K562 (cell line): Measurements from ENCODE around the gene ACSF3. TPM values are rescaled to one million over a fixed set of nuclear protein-coding genes. Genes with fewer than 3 reads are reported as not detected.

Source experiments
- ATAC-seq: fragments of 200-7000 bp; cut with Tn5 transposase; 3 replicates; pipeline ENCODE4 v1.9.1; 2020; ENCODE audit warnings: moderate library complexity
- BruUV-seq: library from RNA; stranded (reverse); fragments of 400-500 nt; replicated peaks from 2 replicates; lab custom pipeline; 2021; lab: Mats Ljungman, UMichigan
- CTCF ChIA-PET: fragments of 300-600 bp; formaldehyde crosslinking; extraction: SDS; loops from one replicate; lab custom pipeline; 2021; ENCODE audit warnings: low intra/inter-chr PET ratio; lab: Yijun Ruan, JAX
- POLR2A ChIA-PET: fragments of 300-600, 350-650 bp; sonication (Branson Sonifier 250); formaldehyde crosslinking; extraction: SDS; loops from one replicate; lab custom pipeline; 2021; ENCODE audit warnings: antibody characterized with exemption, inconsistent platforms; lab: Yijun Ruan, JAX
- DNase-seq, 4 experiments: peaks; one replicate each; pipeline versions ENCODE4 v3.0.0 to v3.0.0-alpha.2; 2011 to 2018; ENCODE audit warnings: low spot score in 3 of 4, mixed read lengths in 3 of 4; ENCODE audit errors: extremely low read depth in 1 of 4
- FAIRE-seq: peaks from 2 replicates; lab custom pipeline; 2011; peaks lifted over from hg19 to GRCh38; lab: Jason Lieb, UNC
- H2AFZ ChIP-seq: 2 replicates; pipeline ENCODE4 v1.6.0; 2011; ENCODE audit warnings: low read depth, low read length, control low read depth, inconsistent platforms
- H3K27ac ChIP-seq: fragments of 200-600 bp; 3 replicates; pipeline ENCODE4 v1.8.0; 2011; ENCODE audit warnings: low read depth, mild to moderate bottlenecking, control low read depth, inconsistent platforms, low read length, moderate library complexity, mixed read lengths; ENCODE audit errors: extremely low read depth
- H3K27me3 ChIP-seq, 2 experiments: fragments of 300-600 bp in 1 of 2; 2 replicates in 1 of 2; 3 replicates in 1 of 2; pipeline versions ENCODE4 v1.6.0 to v1.8.0; 2011; ENCODE audit warnings: inconsistent platforms in 2 of 2, low read length in 2 of 2, mild to moderate bottlenecking in 1 of 2, mixed read lengths in 1 of 2, moderate library complexity in 1 of 2; ENCODE audit not compliant: control insufficient read depth in 2 of 2, insufficient read depth in 2 of 2
- H3K36me3 ChIP-seq: fragments of 300-600 bp; 3 replicates; pipeline ENCODE4 v1.8.0; 2011; ENCODE audit warnings: mild to moderate bottlenecking, low read length, inconsistent platforms; ENCODE audit not compliant: control insufficient read depth, insufficient read depth
- H3K4me1 ChIP-seq, 2 experiments: fragments of 200-600 bp in 1 of 2; replicated peaks in 1 of 2; 2 replicates in 1 of 2; 3 replicates in 1 of 2; pipeline versions ENCODE4 v1.5.1 to v1.8.0; 2011; ENCODE audit warnings: inconsistent platforms in 2 of 2, low read length in 2 of 2, mild to moderate bottlenecking in 1 of 2, mixed read lengths in 1 of 2, moderate library complexity in 1 of 2; ENCODE audit not compliant: control insufficient read depth in 2 of 2, insufficient read depth in 2 of 2
- H3K4me2 ChIP-seq: 2 replicates; pipeline ENCODE4 v1.6.1; 2011; ENCODE audit warnings: low read length, control low read depth, inconsistent platforms, mixed read lengths; ENCODE audit not compliant: insufficient read depth
- H3K4me3 ChIP-seq: fragments of 200-600 bp; sonication (generic), shearing (Covaris generic); 2 replicates; pipeline ENCODE4 v1.5.1; 2016; ENCODE audit warnings: control low read depth, inconsistent platforms
- H3K79me2 ChIP-seq: fragments of 200-600 bp; 3 replicates; pipeline ENCODE4 v1.8.0; 2011; ENCODE audit warnings: low read length, inconsistent platforms; ENCODE audit not compliant: control insufficient read depth, insufficient read depth
- H3K9ac ChIP-seq, 2 experiments: 2 replicates each; pipeline versions ENCODE4 v1.6.0 to v1.6.1; 2011; ENCODE audit warnings: low read depth in 2 of 2, low read length in 2 of 2, control low read depth in 1 of 2, inconsistent platforms in 1 of 2, mild to moderate bottlenecking in 1 of 2, mixed read lengths in 1 of 2; ENCODE audit not compliant: insufficient read depth in 1 of 2
- H3K9me1 ChIP-seq: one replicate; pipeline ENCODE4 v1.6.0; 2011; ENCODE audit warnings: inconsistent platforms, mild to moderate bottlenecking, low read length, moderate library complexity; ENCODE audit not compliant: control insufficient read depth, insufficient read depth
- H3K9me3 ChIP-seq: replicated peaks from 2 replicates; pipeline ENCODE4 v1.5.1; 2011; ENCODE audit warnings: low read depth, low read length, inconsistent platforms; ENCODE audit not compliant: control insufficient read depth, insufficient read depth
- H4K20me1 ChIP-seq: replicated peaks from 2 replicates; pipeline ENCODE4 v1.6.1; 2011; ENCODE audit warnings: low read length, inconsistent platforms, mixed read lengths; ENCODE audit not compliant: control insufficient read depth, insufficient read depth
- PCBP2 ChIP-seq: fragments of 200-400 bp; formaldehyde crosslinking; IDR thresholded peaks from 2 replicates; pipeline ENCODE4 v1.6.1; 2018; ENCODE audit warnings: low read length, low read depth, mild to moderate bottlenecking, moderate library complexity; ENCODE audit not compliant: poor library complexity, severe bottlenecking
- POLR2G ChIP-seq: fragments of 200-400 bp; formaldehyde crosslinking; IDR thresholded peaks from 2 replicates; pipeline ENCODE4 v1.6.1; 2017; ENCODE audit warnings: low read depth, mild to moderate bottlenecking, antibody characterized with exemption, low read length, moderate library complexity
- SMAD2 ChIP-seq: fragments of 150-350 bp; IDR thresholded peaks from 2 replicates; pipeline ENCODE4 v1.6.1; 2014; ENCODE audit warnings: low read depth, mild to moderate bottlenecking, low read length
- ZNF143 ChIP-seq: sonication (generic); formaldehyde crosslinking; IDR thresholded peaks from 2 replicates; pipeline ENCODE4 v1.9.0; 2022; ENCODE audit warnings: mild to moderate bottlenecking, missing genetic modification reagents
- WGBS: fragments of 100-300 bp; shearing (Covaris generic); methylation state at CpG from one replicate; pipeline ENCODE4 v1.1.6; 2016; ENCODE audit warnings: low coverage, mixed read lengths; ENCODE audit not compliant: insufficient coverage; ENCODE audit errors: missing lambda C conversion rate; 5-methylcytosine and 5-hydroxymethylcytosine counted together
- in situ Hi-C: fragments of 300-500 bp; cut with MboI; formaldehyde crosslinking; loops from 4 replicates; pipeline ENCODE4 v1.15.0; 2018; ENCODE audit warnings: inconsistent platforms, mixed read lengths
- intact Hi-C: fragments of 100-400 bp; cut with micrococcal nuclease; formaldehyde crosslinking; loops from 2 replicates; pipeline ENCODE4 v1.14.2; 2022
- polyA plus RNA-seq, 8 experiments: library from polyadenylated mRNA; depleted of rRNA in 4 of 8; stranded (reverse) in 5 of 8; unstranded in 3 of 8; fragments of >200 nt; fragmentation: Nextera tagmentation in 2 of 8; fragmentation: Illumina TruSeq in 1 of 8; extraction: Ambion mirVana in 2 of 8; extraction: Trizol in 1 of 8; gene quantifications; 2 replicates each; pipeline versions ENCODE4 v1.2.1 to v1.2.3, GENCODE V29; 2011 to 2014; ENCODE audit warnings: inconsistent platforms in 1 of 8, missing spikeins in 1 of 8
- total RNA-seq, 7 experiments: library from RNA; depleted of rRNA in 6 of 7; stranded (reverse); fragments of >200 nt in 6 of 7; fragmentation: Illumina TruSeq in 2 of 7; extraction: Trizol in 2 of 7; gene quantifications; 2 replicates each; pipeline versions ENCODE4 v1.2.1 to v1.2.3, GENCODE V29; 2011 to 2021; ENCODE audit warnings: low replicate concordance in 1 of 7
- TF ChIP-seq, protein P1 (sequence below): fragments of 450-650 bp; formaldehyde crosslinking; IDR thresholded peaks from 2 replicates; pipeline ENCODE4 v1.4.0; 2022; ENCODE audit warnings: missing genetic modification characterization

The ACSF3 gene
- total and polyA plus RNA-seq, 9 of the 15 experiments (the other 6 are each of a cell fraction or from before 2014, with no cell fraction given): 0.77 to 32.8 (median 14.7) TPM

DNA sequence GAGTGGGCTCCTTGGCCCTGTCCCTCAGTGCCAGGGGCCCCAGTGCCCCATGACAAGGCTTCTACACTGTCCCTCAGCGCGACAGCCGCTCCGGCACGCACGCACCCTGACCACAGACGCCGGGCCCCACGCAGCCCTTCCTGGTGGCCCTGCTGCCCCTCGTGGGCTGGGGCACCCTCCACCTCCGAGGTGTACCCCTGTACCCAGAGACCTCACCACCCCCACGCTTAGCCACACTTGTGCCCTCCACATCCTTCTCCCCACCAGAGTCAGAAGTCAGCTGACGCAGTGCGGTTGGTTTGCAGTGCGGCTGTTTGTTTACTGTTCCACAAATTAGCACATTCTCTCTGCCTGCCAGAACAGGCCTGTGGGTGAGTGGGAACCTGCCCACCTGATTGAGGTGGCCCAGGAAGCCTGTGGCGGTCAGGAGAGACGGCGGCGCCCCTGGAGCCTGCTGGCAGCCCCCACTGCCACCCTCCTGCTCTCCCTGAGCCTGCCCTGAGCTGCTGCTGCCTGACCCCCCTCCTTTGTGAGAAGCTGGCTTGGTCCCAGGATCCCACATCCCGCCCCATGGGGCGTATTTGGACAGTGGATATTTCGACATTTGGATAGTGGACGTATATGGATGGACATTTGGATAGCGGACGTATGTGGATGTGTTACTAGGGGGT is 39.9 kb downstream of the ACSF3 start:
- no peak for ATAC-seq
- no peak overlapping the region for H2AFZ ChIP-seq
- H3K79me2 ChIP-seq: no peaks in the 10 kb centered on the region
- BruUV-seq: no TSS peak
- no peaks in the 10 kb centered on the region for H3K9me1 ChIP-seq
- CTCF ChIA-PET: no interaction called here
- WGBS: 93% methylated on average over 14 of the region's 25 CpGs
- no peaks in the 10 kb centered on the region for H4K20me1 ChIP-seq
- no peak overlapping the region for H3K4me3 ChIP-seq
- no peaks in the 10 kb centered on the region for H3K27me3 ChIP-seq
- intact Hi-C loops: no loop called here
- peaks cover 40% of the 10 kb centered on the region; the same call in 2 of the 3 replicates for H3K36me3 ChIP-seq
- in situ Hi-C loops: no loop called here
- POLR2A ChIA-PET: interaction anchor here (1.2 kb wide), 1 partner anchor 17 kb away, joined by 3 read pairs; no protein-coding TSS in a partner anchor
- DNase-seq: no peak
- FAIRE-seq: no peak
- peaks cover 0 to 22% of the 10 kb centered on the region in 2 experiments; a peak in 1 of 5 replicates for H3K4me1 ChIP-seq
- H3K9me3 ChIP-seq: peaks cover 2% of the 10 kb centered on the region; the same call in 1 of the 2 replicates
- no peak overlapping the region for H3K27ac ChIP-seq
- no peak overlapping the region for H3K4me2 ChIP-seq
- no peak overlapping the region for H3K9ac ChIP-seq
- TF ChIP-seq PCBP2 (no peak), POLR2G (peak; percentile 42; the same call in 1 of the 2 replicates)

DNA sequence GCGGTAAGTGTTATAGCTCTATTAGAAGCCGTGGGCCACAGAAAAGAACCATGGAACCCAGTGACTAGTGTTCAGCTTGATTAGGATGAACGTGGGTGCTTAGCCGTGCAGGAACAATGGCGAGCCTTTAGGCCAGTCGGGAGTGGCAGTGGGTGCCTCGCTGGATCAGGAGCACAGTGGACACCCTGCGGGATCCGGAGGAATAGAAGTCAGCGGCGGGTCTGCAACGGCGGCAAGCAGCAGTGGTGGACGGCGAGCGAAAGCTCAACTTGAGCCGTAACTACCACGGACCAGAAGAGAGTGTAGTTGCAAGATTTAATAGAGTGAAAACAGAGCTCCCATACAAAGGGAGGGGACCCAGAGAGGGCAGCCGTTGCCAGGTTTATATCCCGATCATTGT is 40.6 kb downstream of the ACSF3 start:
- H3K9me3 ChIP-seq: peaks cover 2% of the 10 kb centered on the region; the same call in 1 of the 2 replicates
- H2AFZ ChIP-seq: no peak overlapping the region
- H3K4me3 ChIP-seq: no peak overlapping the region
- H3K4me2 ChIP-seq: no peak overlapping the region
- POLR2A ChIA-PET: no interaction called here
- in situ Hi-C loops (no loop called here), intact Hi-C loops (no loop called here)
- H3K36me3 ChIP-seq: peaks cover 40% of the 10 kb centered on the region; the same call in 2 of the 3 replicates
- H3K27ac ChIP-seq: no peak overlapping the region
- no peaks in the 10 kb centered on the region for H3K9me1 ChIP-seq
- no peaks in the 10 kb centered on the region for H4K20me1 ChIP-seq
- 92% methylated on average over 20 of the region's 20 CpGs for WGBS
- TF ChIP-seq SMAD2: no peak
- TF ChIP-seq ZNF143 (CRISPR knock-in tag): no peak
- TF ChIP-seq, protein P1, sequence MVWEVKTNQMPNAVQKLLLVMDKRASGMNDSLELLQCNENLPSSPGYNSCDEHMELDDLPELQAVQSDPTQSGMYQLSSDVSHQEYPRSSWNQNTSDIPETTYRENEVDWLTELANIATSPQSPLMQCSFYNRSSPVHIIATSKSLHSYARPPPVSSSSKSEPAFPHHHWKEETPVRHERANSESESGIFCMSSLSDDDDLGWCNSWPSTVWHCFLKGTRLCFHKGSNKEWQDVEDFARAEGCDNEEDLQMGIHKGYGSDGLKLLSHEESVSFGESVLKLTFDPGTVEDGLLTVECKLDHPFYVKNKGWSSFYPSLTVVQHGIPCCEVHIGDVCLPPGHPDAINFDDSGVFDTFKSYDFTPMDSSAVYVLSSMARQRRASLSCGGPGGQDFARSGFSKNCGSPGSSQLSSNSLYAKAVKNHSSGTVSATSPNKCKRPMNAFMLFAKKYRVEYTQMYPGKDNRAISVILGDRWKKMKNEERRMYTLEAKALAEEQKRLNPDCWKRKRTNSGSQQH: no peak
- no TSS peak for BruUV-seq
- no peak for FAIRE-seq
- ATAC-seq: no peak
- no peaks in the 10 kb centered on the region for H3K79me2 ChIP-seq
- no peaks in the 10 kb centered on the region for H3K27me3 ChIP-seq
- CTCF ChIA-PET: no interaction called here
- peaks cover 0 to 22% of the 10 kb centered on the region in 2 experiments; a peak in 1 of 5 replicates for H3K4me1 ChIP-seq
- DNase-seq: no peak
- H3K9ac ChIP-seq: no peak overlapping the region
